Upper lobe of left lung (tissue), 6 donors: ENCODE results near the gene ARID3A. TPM values are rescaled to one million over a fixed set of nuclear protein-coding genes. Genes with fewer than 3 reads are reported as not detected.

ENCODE experiments used
- ATAC-seq, 2 donors: fragments of 200-7000 bp; cut with Tn5 transposase; one replicate each; pipeline ENCODE4 v1.9.1; 2022; ENCODE audit warnings: mild to moderate bottlenecking in 2 of 2, moderate library complexity in 2 of 2; ENCODE audit not compliant: low FRiP score in 2 of 2
- DNase-seq, 2 donors: peaks; one replicate each; pipeline ENCODE4 v3.0.0-alpha.2; 2019 to 2020
- H3K27ac ChIP-seq, 4 donors: fragments of 200-600 bp; sonication (generic); one replicate each; pipeline ENCODE4 v1.5.1; 2016 to 2019
- H3K27me3 ChIP-seq, 4 donors: fragments of 200-600 bp; sonication (generic); one replicate each; pipeline ENCODE4 v1.5.1; 2017 to 2019
- H3K36me3 ChIP-seq, 4 donors: fragments of 200-600 bp; sonication (generic); one replicate each; pipeline ENCODE4 v1.5.1; 2016 to 2019
- H3K4me1 ChIP-seq, 4 donors: fragments of 200-600 bp; sonication (generic); one replicate each; pipeline ENCODE4 v1.5.1; 2018 to 2019
- H3K4me3 ChIP-seq, 4 donors: fragments of 200-600 bp; sonication (generic); one replicate each; pipeline ENCODE4 v1.5.1; 2017 to 2019; ENCODE audit warnings: mild to moderate bottlenecking in 2 of 4, moderate library complexity in 1 of 4
- H3K9me3 ChIP-seq, 4 donors: fragments of 200-600 bp; sonication (generic); one replicate each; pipeline ENCODE4 v1.5.1; 2018 to 2019
- CTCF ChIP-seq, 6 experiments: fragments of 450-650 bp in 4 of 6; fragments of 200-600 bp in 2 of 6; sonication (generic) in 2 of 6; IDR thresholded peaks; one replicate each; pipeline ENCODE4 v1.5.1; 2016 to 2019; ENCODE audit warnings: antibody characterized with exemption in 6 of 6
- EP300 ChIP-seq, 4 donors: sonication (generic); formaldehyde crosslinking; IDR thresholded peaks; one replicate each; pipeline ENCODE4 v1.5.1; 2017; ENCODE audit warnings: antibody characterized with exemption in 4 of 4, control low read depth in 2 of 4
- POLR2A ChIP-seq, 4 donors: fragments of 450-650 bp; IDR thresholded peaks; one replicate each; pipeline ENCODE4 v1.5.1; 2016 to 2017; ENCODE audit warnings: antibody characterized with exemption in 4 of 4, mild to moderate bottlenecking in 2 of 4
- POLR2AphosphoS5 ChIP-seq, 2 donors: sonication (generic); formaldehyde crosslinking; IDR thresholded peaks; one replicate each; pipeline ENCODE4 v1.5.1; 2017; ENCODE audit warnings: antibody characterized with exemption in 2 of 2
- WGBS, 2 donors: methylation state at CpG; one replicate each; pipeline ENCODE4 v1.1.5; 2017 to 2018; 5-methylcytosine and 5-hydroxymethylcytosine counted together
- total RNA-seq, 6 donors: library from RNA; depleted of rRNA in 4 of 6; stranded (reverse); fragments of >200 nt in 4 of 6; gene quantifications; one replicate each; pipeline versions ENCODE4 v1.1.0 to v1.2.1, GENCODE V29; 2016 to 2021
- donor health status: DM: no; HTN: no; CAD: no; lungs with moderate emphysema.
- donor health status: DM: no; HTN: yes; CAD: no; lungs with severe emphysema.

ARID3A gene
- total RNA-seq, 6 donors from 2014 or later, result 7.1 to 54.5 (median 19.2) TPM

- no peak for DNase-seq
- Histone ChIP-seq H3K27ac (no peak overlapping the region), H3K4me3 (no peak overlapping the region), H3K4me1 (peaks cover 2 to 11% (median 9%) of the 10 kb centered on the region in 4 donors), H3K27me3 (peaks cover 0 to 3% (median 0%) of the 10 kb centered on the region in 4 donors), H3K9me3 (no peaks in the 10 kb centered on the region), H3K36me3 (peaks cover 0 to 72% (median 45%) of the 10 kb centered on the region in 4 donors)
- WGBS, 2 donors, result 89 to 96% methylated on average over 9 to 15 of the region's 23 CpGs
- TF ChIP-seq CTCF (IDR thresholded peaks at IDR 0.05) (no peak), POLR2A (IDR thresholded peaks at IDR 0.05) (no peak), EP300 (IDR thresholded peaks at IDR 0.05) (no peak), POLR2AphosphoS5 (IDR thresholded peaks at IDR 0.05) (no peak)
- no peak for ATAC-seq
These were observed 64.9 kb downstream of the ARID3A start for GRCh38 chr19:990746-991145.

- ATAC-seq, result peak in 1 of 2 donors; percentile 40
- Histone ChIP-seq H3K27me3 (peaks cover 0 to 9% (median 4%) of the 10 kb centered on the region in 4 donors), H3K4me3 (no peak overlapping the region), H3K36me3 (peaks cover 0 to 68% (median 43%) of the 10 kb centered on the region in 4 donors), H3K27ac (no peak overlapping the region), H3K4me1 (peaks cover 8 to 17% (median 15%) of the 10 kb centered on the region in 4 donors), H3K9me3 (no peaks in the 10 kb centered on the region)
- peak in 1 of 2 donors; percentile 86 for DNase-seq
- TF ChIP-seq POLR2A (IDR thresholded peaks at IDR 0.05), result no peak
- TF ChIP-seq CTCF (IDR thresholded peaks at IDR 0.05), result no peak
- no peak for TF ChIP-seq POLR2AphosphoS5 (IDR thresholded peaks at IDR 0.05)
- no peak for TF ChIP-seq EP300 (IDR thresholded peaks at IDR 0.05)
- 95% methylated on average over 16 of the region's 47 CpGs; no CpG with 5 or more reads in 1 of the 2 donors for WGBS, 2 donors
These were observed 65.5 kb downstream of the ARID3A start for GRCh38 chr19:991174-991931.

- no peak for ATAC-seq
- Histone ChIP-seq H3K4me1 (peaks cover 13 to 22% (median 20%) of the 10 kb centered on the region in 4 donors), H3K27ac (no peak overlapping the region), H3K9me3 (no peaks in the 10 kb centered on the region), H3K27me3 (peaks cover 0 to 14% (median 8%) of the 10 kb centered on the region in 4 donors), H3K4me3 (no peak overlapping the region), H3K36me3 (peaks cover 0 to 61% (median 39%) of the 10 kb centered on the region in 4 donors)
- TF ChIP-seq EP300 (IDR thresholded peaks at IDR 0.05) (no peak), POLR2A (IDR thresholded peaks at IDR 0.05) (no peak)
- WGBS, 2 donors, result 92 to 93% methylated on average over 8 to 27 of the region's 42 CpGs
- peak in 1 of 2 donors; percentile 84 for DNase-seq
These were observed 66.3 kb downstream of the ARID3A start for GRCh38 chr19:991932-992669.

- H3K4me1 ChIP-seq, result peaks cover 13 to 22% (median 20%) of the 10 kb centered on the region in 4 donors
- H3K27ac ChIP-seq, result no peak overlapping the region
- ATAC-seq (no peak), DNase-seq (no peak)
- no peak overlapping the region for H3K4me3 ChIP-seq
- TF ChIP-seq POLR2AphosphoS5 (IDR thresholded peaks at IDR 0.05) (no peak), EP300 (IDR thresholded peaks at IDR 0.05) (no peak), CTCF (IDR thresholded peaks at IDR 0.05) (no peak), POLR2A (IDR thresholded peaks at IDR 0.05) (no peak)
- no peaks in the 10 kb centered on the region for H3K9me3 ChIP-seq
- peaks cover 0 to 14% (median 8%) of the 10 kb centered on the region in 4 donors for H3K27me3 ChIP-seq
- H3K36me3 ChIP-seq, result peaks cover 0 to 59% (median 38%) of the 10 kb centered on the region in 4 donors
- WGBS, 2 donors, result 95 to 99% methylated on average over 12 to 13 of the region's 13 CpGs
These were observed 66.8 kb downstream of the ARID3A start for GRCh38 chr19:992670-993055.

- Histone ChIP-seq H3K4me3 (no peak overlapping the region), H3K36me3 (peaks cover 0 to 54% (median 34%) of the 10 kb centered on the region in 4 donors), H3K27ac (no peak overlapping the region), H3K9me3 (no peaks in the 10 kb centered on the region), H3K27me3 (peaks cover 0 to 17% (median 11%) of the 10 kb centered on the region in 4 donors), H3K4me1 (peaks cover 13 to 22% (median 20%) of the 10 kb centered on the region in 4 donors)
- 93% methylated on average over 6 to 17 of the region's 17 CpGs for WGBS, 2 donors
- ATAC-seq (no peak), DNase-seq (peak in 1 of 2 donors; percentile 68)
- TF ChIP-seq CTCF (IDR thresholded peaks at IDR 0.05) (no peak), EP300 (IDR thresholded peaks at IDR 0.05) (no peak), POLR2A (IDR thresholded peaks at IDR 0.05) (no peak), POLR2AphosphoS5 (IDR thresholded peaks at IDR 0.05) (no peak)
These were observed 67.6 kb downstream of the ARID3A start for GRCh38 chr19:993361-993830.
